HepG2 (cell line): ENCODE data around the gene CHMP2B. TPM values are rescaled to one million over a fixed set of nuclear protein-coding genes. Genes with fewer than 3 reads are reported as not detected.

Source experiments
- ATAC-seq: fragments of 200-7000 bp; cut with Tn5 transposase; 3 replicates; pipeline ENCODE4 v1.9.1; 2020; ENCODE audit warnings: mild to moderate bottlenecking, moderate library complexity
- BruUV-seq: library from RNA; stranded (reverse); fragments of 400-500 nt; replicated peaks from 2 replicates; lab custom pipeline; 2021; lab: Mats Ljungman, UMichigan
- CTCF ChIA-PET: fragments of 300-600 bp; formaldehyde crosslinking; extraction: SDS; loops from one replicate; lab custom pipeline; 2021; ENCODE audit warnings: low total read pairs, inconsistent platforms, low intra/inter-chr PET ratio; lab: Yijun Ruan, JAX
- POLR2A ChIA-PET: fragments of 350-600 bp; sonication (Branson Sonifier 250); formaldehyde crosslinking; loops from one replicate; lab custom pipeline; 2020; ENCODE audit warnings: antibody characterized with exemption, inconsistent platforms; lab: Yijun Ruan, JAX
- DNase-seq: peaks from one replicate; pipeline ENCODE4 v3.0.0-alpha.2; 2015; ENCODE audit warnings: low spot score
- FAIRE-seq: peaks from 3 replicates; lab custom pipeline; 2011; peaks lifted over from hg19 to GRCh38; lab: Jason Lieb, UNC
- H2AFZ ChIP-seq: one replicate; pipeline ENCODE4 v1.6.1; 2011; ENCODE audit warnings: low read length, inconsistent platforms
- H3K27ac ChIP-seq: fragments of 300-600 bp; 3 replicates; pipeline ENCODE4 v1.8.0; 2011; ENCODE audit warnings: mixed run types, mild to moderate bottlenecking, mixed read lengths, low read length, inconsistent platforms; ENCODE audit not compliant: insufficient read depth; ENCODE audit errors: extremely low read length
- H3K27me3 ChIP-seq, 2 experiments: fragments of 200-600 bp in 1 of 2; 2 replicates in 1 of 2; 3 replicates in 1 of 2; pipeline versions ENCODE4 v1.6.0 to v1.8.0; 2011; ENCODE audit warnings: low read length in 2 of 2, mild to moderate bottlenecking in 2 of 2, moderate library complexity in 2 of 2, inconsistent platforms in 1 of 2; ENCODE audit not compliant: insufficient read depth in 2 of 2, control insufficient read depth in 1 of 2
- H3K36me3 ChIP-seq, 2 experiments: fragments of 200-600 bp in 1 of 2; replicated peaks in 1 of 2; 2 replicates in 1 of 2; 3 replicates in 1 of 2; pipeline versions ENCODE4 v1.5.1 to v1.8.0; 2011; ENCODE audit warnings: low read length in 2 of 2, inconsistent platforms in 1 of 2; ENCODE audit not compliant: insufficient read depth in 2 of 2, control insufficient read depth in 1 of 2
- H3K4me1 ChIP-seq: 2 replicates; pipeline ENCODE4 v1.5.1; 2012; ENCODE audit warnings: low read length, inconsistent platforms; ENCODE audit not compliant: insufficient read depth
- H3K4me2 ChIP-seq: 2 replicates; pipeline ENCODE4 v1.6.0; 2011; ENCODE audit warnings: low read depth, low read length, inconsistent platforms
- H3K4me3 ChIP-seq, 3 experiments: fragments of 200-600 bp in 1 of 3; sonication (generic), shearing (Covaris generic) in 1 of 3; replicated peaks in 1 of 3; 2 replicates each; pipeline ENCODE4 v1.5.1; 2011 to 2016; ENCODE audit warnings: low read length in 3 of 3, inconsistent platforms in 2 of 3, low read depth in 2 of 3, mild to moderate bottlenecking in 2 of 3, control low read depth in 1 of 3, mixed read lengths in 1 of 3; ENCODE audit not compliant: insufficient read depth in 1 of 3
- H3K79me2 ChIP-seq: one replicate; pipeline ENCODE4 v1.6.1; 2011; ENCODE audit warnings: low read length, inconsistent platforms; ENCODE audit not compliant: insufficient read depth
- H3K9ac ChIP-seq: 2 replicates; pipeline ENCODE4 v1.6.0; 2011; ENCODE audit warnings: mild to moderate bottlenecking, low read depth, low read length, inconsistent platforms; ENCODE audit not compliant: insufficient read depth
- H3K9me3 ChIP-seq: 2 replicates; pipeline ENCODE4 v1.5.1; 2012; ENCODE audit warnings: mild to moderate bottlenecking, low read length
- H4K20me1 ChIP-seq: 2 replicates; pipeline ENCODE4 v1.6.0; 2011; ENCODE audit warnings: inconsistent platforms, mild to moderate bottlenecking, low read length, moderate library complexity; ENCODE audit not compliant: insufficient read depth
- AGO2 ChIP-seq: fragments of 200-400 bp; formaldehyde crosslinking; optimal IDR thresholded peaks from 2 replicates; pipeline ENCODE3; 2017; ENCODE audit warnings: mild to moderate bottlenecking, low read depth, low read length, moderate library complexity
- BCL6 ChIP-seq: IDR thresholded peaks from 2 replicates; pipeline ENCODE4 v1.6.1; 2016; ENCODE audit warnings: missing genetic modification reagents, missing compliant biosample characterization
- CBX1 ChIP-seq: IDR thresholded peaks from one replicate; pipeline ENCODE4 v1.6.1; 2016; ENCODE audit warnings: antibody characterized with exemption, low read depth
- DNMT3B ChIP-seq: conservative IDR thresholded peaks from 2 replicates; pipeline ENCODE4 v1.6.1; 2016; ENCODE audit warnings: missing biosample characterization, control low read depth
- NCOA5 ChIP-seq: sonication (generic); formaldehyde crosslinking; IDR thresholded peaks from 2 replicates; pipeline ENCODE4 v1.4.0; 2020; ENCODE audit warnings: missing genetic modification reagents
- NR2F6 ChIP-seq, 2 experiments: IDR thresholded peaks; 2 replicates each; pipeline ENCODE4 v1.6.1; 2016; ENCODE audit warnings: antibody characterized with exemption in 1 of 2, mild to moderate bottlenecking in 1 of 2
- ZFYVE20 ChIP-seq: sonication (generic); formaldehyde crosslinking; IDR thresholded peaks from 2 replicates; pipeline ENCODE4 v1.8.0; 2023; ENCODE audit warnings: low read depth, mild to moderate bottlenecking, moderate library complexity, missing genetic modification reagents, borderline replicate concordance
- ZNF224 ChIP-seq: sonication (generic); formaldehyde crosslinking; IDR thresholded peaks from 2 replicates; pipeline ENCODE4 v1.5.0; 2020; ENCODE audit warnings: mild to moderate bottlenecking, missing genetic modification reagents
- ZNF281 ChIP-seq: sonication (generic); formaldehyde crosslinking; IDR thresholded peaks from 2 replicates; pipeline ENCODE4 v1.4.0; 2020; ENCODE audit warnings: missing genetic modification reagents, borderline replicate concordance
- ZNF580 ChIP-seq: IDR thresholded peaks from 2 replicates; pipeline ENCODE4 v1.6.1; 2016; ENCODE audit warnings: low read depth, borderline replicate concordance
- ZNF615 ChIP-seq: sonication (generic); formaldehyde crosslinking; IDR thresholded peaks from 2 replicates; pipeline ENCODE4 v1.5.0; 2020; ENCODE audit warnings: mild to moderate bottlenecking, missing genetic modification reagents, borderline replicate concordance
- ZNF646 ChIP-seq: sonication (generic); formaldehyde crosslinking; IDR thresholded peaks from 2 replicates; pipeline ENCODE4 v1.9.0; 2021; ENCODE audit warnings: mild to moderate bottlenecking, missing genetic modification reagents
- ZNF792 ChIP-seq: IDR thresholded peaks from 2 replicates; pipeline ENCODE4 v1.6.1; 2016
- WGBS: methylation state at CpG from one replicate; pipeline ENCODE4 v1.1.6; 2017; ENCODE audit warnings: low lambda C conversion rate; 5-methylcytosine and 5-hydroxymethylcytosine counted together
- in situ Hi-C: cut with HindIII; loops from 2 replicates; pipeline ENCODE4 v1.10.0; 2017; ENCODE audit warnings: low pct_unique_long_range_greater_than_20kb; ENCODE audit not compliant: extremely low pct_ligation_motif_present
- intact Hi-C: fragments of 100-400 bp; cut with micrococcal nuclease; formaldehyde crosslinking; loops from one replicate; pipeline ENCODE4 v1.10.0; 2022; ENCODE audit not compliant: unreplicated experiment
- polyA plus RNA-seq, 8 experiments: library from polyadenylated mRNA; depleted of rRNA in 3 of 8; stranded (reverse) in 7 of 8; unstranded in 1 of 8; fragments of >200 nt; fragmentation: Illumina TruSeq in 4 of 8; extraction: Trizol in 4 of 8; gene quantifications; 2 replicates each; pipeline versions ENCODE4 v1.2.1 to v1.2.3, GENCODE V29; 2011 to 2016; ENCODE audit warnings: low read depth in 4 of 8, missing spikeins in 1 of 8, mixed read lengths in 1 of 8; ENCODE audit not compliant: insufficient read depth in 1 of 8
- total RNA-seq, 5 experiments: library from RNA; depleted of rRNA; stranded (reverse); fragments of >200 nt; fragmentation: Illumina TruSeq; extraction: Trizol; gene quantifications; 2 replicates each; pipeline ENCODE4 v1.2.3, GENCODE V29; 2016; ENCODE audit warnings: low read depth in 1 of 5

Gene CHMP2B
- total and polyA plus RNA-seq, 2 of the 13 experiments (the other 11 are each of a cell fraction or from before 2014, with no cell fraction given): 6.9 to 33.5 TPM

GRCh38 chr3:87201727-87202126 lies 25.4 kb upstream of the CHMP2B start (continued):
- TF ChIP-seq ZNF281: no peak
- TF ChIP-seq CBX1: no peak
- TF ChIP-seq ZNF580 (CRISPR knock-in tag): no peak
- TF ChIP-seq DNMT3B (CRISPR knock-in tag): no peak
- no peak for TF ChIP-seq NCOA5 (CRISPR knock-in tag)
- no peak for TF ChIP-seq AGO2
- TF ChIP-seq ZFYVE20 (CRISPR knock-in tag): no peak

GRCh38 chr3:87203809-87204208 lies 23.3 kb upstream of the CHMP2B start:
- ChIA-PET CTCF (no interaction called here), POLR2A (no interaction called here)
- peaks cover 55% of the 10 kb centered on the region for H3K4me1 ChIP-seq
- no TSS peak for BruUV-seq
- DNase-seq (no peak), FAIRE-seq (no peak), ATAC-seq (no peak)
- H3K4me2 ChIP-seq: no peak overlapping the region
- no peaks in the 10 kb centered on the region for H4K20me1 ChIP-seq
- H3K9ac ChIP-seq: no peak overlapping the region
- H2AFZ ChIP-seq: no peak overlapping the region
- no peaks in the 10 kb centered on the region for H3K9me3 ChIP-seq
- intact Hi-C loops (no loop called here), in situ Hi-C loops (no loop called here)
- no peak overlapping the region for H3K27ac ChIP-seq
- no peaks in the 10 kb centered on the region for H3K27me3 ChIP-seq
- no peaks in the 10 kb centered on the region for H3K79me2 ChIP-seq
- no peak overlapping the region for H3K4me3 ChIP-seq
- 74% methylated on average over 1 of the region's 1 CpG for WGBS
- H3K36me3 ChIP-seq: no peaks in the 10 kb centered on the region
- no peak for TF ChIP-seq ZNF792 (CRISPR knock-in tag)
- TF ChIP-seq ZNF615 (CRISPR knock-in tag): no peak
- no peak for TF ChIP-seq NR2F6 (IDR thresholded peaks at IDR 0.05)
- TF ChIP-seq NR2F6 (CRISPR knock-in tag; IDR thresholded peaks at IDR 0.05): no peak
- no peak for TF ChIP-seq ZNF646
- TF ChIP-seq ZNF224 (CRISPR knock-in tag): no peak
- no peak for TF ChIP-seq BCL6 (CRISPR knock-in tag)
